DMS 273 treated with DMSO at 0.1 percent for 48 hours (cell line): ENCODE measurements around the gene SLC25A41.

Experiments
- DNase-seq: peaks from one replicate; lab custom pipeline; 2025; lab: John Stamatoyannopoulos, UW

SLC25A41 gene

GRCh38 chr19:6460099-6460884 lies 26.7 kb upstream of the SLC25A41 start:
- DNase-seq, result peak; percentile 96

GRCh38 chr19:6459262-6460098 lies 25.9 kb upstream of the SLC25A41 start, which contains the start of gene SLC25A23:
TSS of gene SLC25A23 (minus strand) at chr19:6459792. CDS start at chr19:6459628, 164 bp downstream.
- no peak for DNase-seq

- no peak for DNase-seq
These were observed 25.2 kb upstream of the SLC25A41 start for GRCh38 chr19:6458695-6459261.

GRCh38 chr19:6457958-6458694 lies 24.6 kb upstream of the SLC25A41 start:
- DNase-seq, result no peak

GRCh38 chr19:6455924-6456323 lies 22.4 kb upstream of the SLC25A41 start:
- DNase-seq, result no peak

GRCh38 chr19:6453951-6454565 lies 20.5 kb upstream of the SLC25A41 start:
- no peak for DNase-seq

- DNase-seq, result no peak
These were observed 19.3 kb upstream of the SLC25A41 start for GRCh38 chr19:6452899-6453298.

GRCh38 chr19:6452223-6452614 lies 18.7 kb upstream of the SLC25A41 start:
- no peak for DNase-seq

GRCh38 chr19:6451583-6452222 lies 18.1 kb upstream of the SLC25A41 start:
- no peak for DNase-seq

GRCh38 chr19:6450166-6450565 lies 16.6 kb upstream of the SLC25A41 start:
- DNase-seq, result no peak

- DNase-seq, result no peak
These were observed 14.5 kb upstream of the SLC25A41 start for GRCh38 chr19:6448045-6448444.

- no peak for DNase-seq
These were observed 12.9 kb upstream of the SLC25A41 start for GRCh38 chr19:6446452-6446851.

- DNase-seq, result no peak
These were observed 10.4 kb upstream of the SLC25A41 start for GRCh38 chr19:6443986-6444385.

- no peak for DNase-seq
These were observed 8.6 kb upstream of the SLC25A41 start for GRCh38 chr19:6442087-6442688.

GRCh38 chr19:6440905-6441304 lies 7.3 kb upstream of the SLC25A41 start:
- no peak for DNase-seq

- DNase-seq, result no peak
These were observed 6.2 kb upstream of the SLC25A41 start for GRCh38 chr19:6439743-6440142.

- DNase-seq, result no peak
These were observed 398 bp downstream of the SLC25A41 start for GRCh38 chr19:6433165-6433564.

GRCh38 chr19:6431891-6432290 lies 1.7 kb downstream of the SLC25A41 start:
- DNase-seq, result no peak

- no peak for DNase-seq
These were observed 3.9 kb downstream of the SLC25A41 start for GRCh38 chr19:6429419-6430221.
